GM12864 (cell line): ENCODE data around the gene TRIM45.

Experiments
- DNase-seq: peaks from one replicate; pipeline ENCODE4 v3.0.0-alpha.2; 2011; ENCODE audit warnings: low read depth
- H3K4me3 ChIP-seq: 2 replicates; pipeline ENCODE4 v1.5.1; 2011; ENCODE audit warnings: mild to moderate bottlenecking, low read depth, low read length, control low read depth
- CTCF ChIP-seq: IDR thresholded peaks from 2 replicates; pipeline ENCODE4 v1.5.1; 2011; ENCODE audit warnings: low read depth, mild to moderate bottlenecking, moderate library complexity, low read length, control low read depth, inconsistent platforms; ENCODE audit errors: missing control alignments

Gene TRIM45

GRCh38 chr1:117143871-117144270 is 22.3 kb upstream of the TRIM45 start:
- DNase-seq, result no peak
- TF ChIP-seq CTCF, result no peak
- no peak overlapping the region for H3K4me3 ChIP-seq

DNA sequence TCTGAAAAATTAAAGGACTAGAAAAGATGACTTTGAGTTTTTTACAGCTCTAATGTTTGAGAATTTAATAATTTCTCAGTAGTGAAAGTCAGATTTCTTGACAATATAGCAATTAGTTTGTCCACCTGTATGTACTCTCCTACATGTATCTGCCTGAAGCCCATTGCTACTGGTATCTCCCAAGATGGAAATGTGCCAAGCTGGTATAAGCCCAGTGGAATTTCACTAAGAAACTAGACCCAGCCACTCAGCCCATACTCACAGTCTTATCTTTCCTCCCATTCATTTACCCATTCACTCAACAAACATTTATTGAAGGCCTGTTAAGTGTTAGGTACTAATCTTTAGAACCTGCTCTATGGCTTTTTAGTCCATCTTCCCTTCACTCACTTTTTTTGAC is 21.6 kb upstream of the TRIM45 start:
- H3K4me3 ChIP-seq, result no peak overlapping the region
- TF ChIP-seq CTCF, result no peak
- no peak for DNase-seq

DNA sequence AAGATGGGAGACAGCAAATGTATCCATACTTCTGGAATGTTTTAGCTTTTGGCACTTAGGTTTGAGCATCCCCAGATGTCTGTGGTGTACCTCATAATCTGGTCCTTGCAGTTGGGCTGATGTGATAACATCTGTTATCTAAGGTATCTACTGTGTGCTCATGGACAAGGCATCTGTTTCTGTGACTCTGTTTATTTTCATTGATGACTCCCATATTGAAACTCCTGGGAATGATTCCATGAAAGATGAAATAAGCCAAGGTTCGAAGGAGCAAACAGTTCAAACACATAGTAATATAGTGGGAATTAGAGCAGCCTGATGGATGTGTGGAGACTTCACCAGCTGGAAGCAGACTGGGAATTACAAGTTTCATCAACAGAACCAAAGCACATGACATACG is 20.7 kb upstream of the TRIM45 start:
- no peak for TF ChIP-seq CTCF
- no peak for DNase-seq
- no peak overlapping the region for H3K4me3 ChIP-seq

DNA sequence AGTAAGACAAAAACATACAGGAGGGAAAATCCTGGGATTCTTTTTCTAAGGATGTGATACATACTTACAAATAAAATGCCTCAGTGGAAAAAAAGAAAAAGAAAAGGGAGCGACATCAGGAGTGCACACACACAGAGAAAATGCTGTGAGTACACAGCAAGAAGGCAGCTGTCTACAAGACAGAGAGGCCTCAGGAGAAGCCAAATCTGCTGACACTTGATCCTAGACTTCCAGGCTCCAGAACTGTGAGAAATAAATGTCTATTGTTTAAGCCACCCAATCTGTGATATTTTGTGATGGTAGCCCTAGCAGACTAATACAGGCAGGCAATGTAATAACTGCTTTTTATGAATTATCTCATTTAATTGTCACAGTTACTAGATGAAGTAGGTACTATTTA is 17.0 kb upstream of the TRIM45 start:
- no peak for DNase-seq
- TF ChIP-seq CTCF, result no peak

GRCh38 chr1:117138106-117138505 is 16.6 kb upstream of the TRIM45 start:
- no peak for TF ChIP-seq CTCF
- H3K4me3 ChIP-seq, result no peak overlapping the region
- no peak for DNase-seq

More for the DNA sequence above, 17.0 kb upstream of the TRIM45 start:
- no peak overlapping the region for H3K4me3 ChIP-seq

GRCh38 chr1:117137281-117137855 is 15.8 kb upstream of the TRIM45 start:
- DNase-seq, result no peak
- no peak overlapping the region for H3K4me3 ChIP-seq
- TF ChIP-seq CTCF, result no peak

DNA sequence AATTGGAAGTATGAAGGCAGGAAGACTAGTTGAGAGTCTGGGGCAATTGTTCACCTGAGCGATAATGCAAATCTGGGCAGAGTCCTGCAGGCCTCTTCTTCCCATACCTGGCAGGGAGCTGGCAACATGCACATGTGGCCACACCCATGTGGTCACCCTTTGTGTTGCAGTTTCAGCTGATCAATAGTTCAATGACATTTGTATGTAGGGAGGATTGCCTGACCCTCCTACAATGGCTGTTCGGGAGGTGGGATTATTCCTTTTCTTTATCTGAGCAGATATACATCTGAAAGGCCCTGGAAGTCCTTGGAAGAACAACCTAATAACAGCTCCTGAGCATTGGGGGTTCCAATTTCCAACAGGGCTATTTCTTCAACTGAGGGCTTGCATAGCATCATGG is 15.2 kb upstream of the TRIM45 start:
- no peak overlapping the region for H3K4me3 ChIP-seq
- no peak for DNase-seq
- no peak for TF ChIP-seq CTCF
